ENCODE measurements around the gene OR4K14.
"Not testable (repeated sequence)": the region's sequence is repeated elsewhere in the genome, so short reads cannot be mapped to it uniquely, and the experiment has no call there.

The OR4K14 gene, protein sequence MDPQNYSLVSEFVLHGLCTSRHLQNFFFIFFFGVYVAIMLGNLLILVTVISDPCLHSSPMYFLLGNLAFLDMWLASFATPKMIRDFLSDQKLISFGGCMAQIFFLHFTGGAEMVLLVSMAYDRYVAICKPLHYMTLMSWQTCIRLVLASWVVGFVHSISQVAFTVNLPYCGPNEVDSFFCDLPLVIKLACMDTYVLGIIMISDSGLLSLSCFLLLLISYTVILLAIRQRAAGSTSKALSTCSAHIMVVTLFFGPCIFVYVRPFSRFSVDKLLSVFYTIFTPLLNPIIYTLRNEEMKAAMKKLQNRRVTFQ

GRCh38 chr14:20019257-20019865 lies at the start of gene OR4K14:
OR4K14 (minus strand) TSS chr14:20019307; CDS start chr14:20015193, 4,114 bp downstream.
- DNase-seq (ENCODE audit: low read depth in 2 of 2) = no peak

DNA sequence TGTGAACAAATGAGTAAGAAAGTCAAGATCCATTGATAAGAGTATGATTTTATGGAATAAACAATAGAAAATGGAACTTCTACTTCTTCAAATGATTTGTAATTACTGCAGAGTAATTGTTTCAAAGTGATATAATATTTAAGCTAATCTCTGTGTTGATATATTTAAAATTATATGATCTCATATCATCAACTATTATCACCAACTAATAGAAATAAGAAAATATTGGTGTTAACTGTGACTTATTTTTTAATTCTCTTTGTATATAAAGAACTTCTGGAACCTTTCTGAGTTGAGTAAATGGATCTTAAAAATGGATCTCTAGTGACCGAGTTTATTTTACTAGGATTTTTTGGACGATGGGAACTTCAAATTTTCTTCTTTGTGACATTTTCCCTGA lies 40.6 kb upstream of the OR4K14 start, which contains the start of gene OR4L1:
Gene OR4L1 (plus strand): TSS at position 301 of the 400 bp plus-strand sequence. CDS start 0 bp downstream, at position 301.
- DNase-seq (ENCODE audit: low read depth in 2 of 2) = no peak

GRCh38 chr14:20048202-20048601 lies 29.1 kb upstream of the OR4K14 start:
- no peak for DNase-seq (ENCODE audit: low read depth in 2 of 2)

GRCh38 chr14:20044243-20044642 lies 25.1 kb upstream of the OR4K14 start:
- DNase-seq (ENCODE audit: low read depth in 2 of 2) = no peak

DNA sequence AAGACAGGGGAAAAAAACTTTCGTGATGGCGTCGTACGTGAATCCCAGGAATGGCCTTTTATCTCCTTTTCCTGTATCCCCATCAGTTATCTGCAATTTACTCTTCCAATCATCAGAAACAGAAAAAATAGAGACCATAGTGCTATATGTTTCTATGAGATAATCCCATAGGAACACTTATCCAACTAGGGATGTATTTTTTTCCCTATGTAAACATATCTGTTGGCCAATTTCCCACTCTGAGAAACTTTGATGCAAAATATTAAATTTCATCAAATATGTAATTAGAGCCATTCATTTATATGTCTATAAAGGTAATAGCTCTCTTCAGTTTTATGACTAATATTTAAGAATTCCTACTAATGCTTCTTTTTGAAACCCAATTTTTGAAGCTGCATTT lies 16.8 kb upstream of the OR4K14 start, which contains the start of gene OR4K13:
Gene OR4K13 (minus strand): TSS at position 101 of the 400 bp plus-strand sequence. CDS start 1,280 bp downstream, outside the sequence.
- no peak for DNase-seq (ENCODE audit: low read depth in 2 of 2)

- no peak for DNase-seq (ENCODE audit: low read depth in 2 of 2)
These were observed 16.3 kb upstream of the OR4K14 start for GRCh38 chr14:20035449-20035848.

- no peak for DNase-seq (ENCODE audit: low read depth in 2 of 2)
These were observed 12.0 kb upstream of the OR4K14 start for GRCh38 chr14:20031058-20031457.

- DNase-seq (ENCODE audit: low read depth in 2 of 2) = no peak
These were observed 11.0 kb downstream of the OR4K14 start for GRCh38 chr14:20008156-20008555.

GRCh38 chr14:20002319-20002718 lies 16.8 kb downstream of the OR4K14 start:
- no peak for DNase-seq (ENCODE audit: low read depth in 2 of 2)

- no peak for DNase-seq (ENCODE audit: low read depth in 2 of 2)
These were observed 17.2 kb downstream of the OR4K14 start, which contains the start of gene OR4Q2 for GRCh38 chr14:20001863-20002262. OR4Q2 (plus strand) TSS chr14:20002163.

DNA sequence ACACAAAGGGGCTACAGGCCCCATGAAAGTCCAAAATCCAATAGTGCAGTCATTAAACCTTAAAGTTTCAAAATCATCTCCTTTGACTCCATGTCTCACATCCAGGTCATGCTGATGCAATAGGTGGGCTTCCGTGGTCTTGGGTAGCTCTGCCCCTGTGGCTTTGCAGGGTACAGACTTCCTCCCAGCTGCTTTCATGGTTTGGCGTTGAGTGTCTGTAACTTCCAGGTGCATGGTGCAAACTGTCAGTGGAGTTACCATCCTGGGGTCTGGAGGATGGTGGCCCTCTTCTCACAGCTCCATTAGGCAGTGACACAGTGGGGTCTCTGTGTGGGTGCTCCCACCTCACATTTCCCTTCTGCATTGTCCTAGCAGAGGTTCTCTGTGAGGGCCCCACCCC lies 25.7 kb downstream of the OR4K14 start:
- no peak for DNase-seq (ENCODE audit: low read depth in 2 of 2)

GRCh38 chr14:19975291-19975690 lies 43.8 kb downstream of the OR4K14 start, which contains the start of gene OR4K15:
OR4K15 (plus strand) TSS chr14:19975591; CDS start chr14:19975591, 0 bp downstream.
- no peak for DNase-seq (ENCODE audit: low read depth in 2 of 2)

DNA sequence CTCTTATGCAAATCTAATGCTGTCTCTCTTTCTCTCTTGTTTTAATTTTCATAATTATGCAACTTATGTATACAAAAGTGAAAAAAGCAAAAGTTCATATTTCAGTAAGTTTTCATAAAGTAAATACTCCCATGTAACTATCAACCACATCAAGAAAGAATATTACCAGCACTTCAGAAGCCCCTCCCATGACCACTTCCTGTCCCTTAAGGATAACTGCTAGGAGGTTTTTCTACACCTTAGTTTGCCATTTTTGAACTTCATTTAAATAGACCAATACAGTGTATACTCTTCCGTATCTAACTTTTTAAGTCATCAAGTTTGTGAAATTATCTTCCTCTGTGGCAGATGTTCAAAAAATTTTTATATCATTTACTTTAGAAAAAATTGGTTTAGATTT lies 44.3 kb downstream of the OR4K14 start:
- no peak for DNase-seq (ENCODE audit: low read depth in 2 of 2)

DNA sequence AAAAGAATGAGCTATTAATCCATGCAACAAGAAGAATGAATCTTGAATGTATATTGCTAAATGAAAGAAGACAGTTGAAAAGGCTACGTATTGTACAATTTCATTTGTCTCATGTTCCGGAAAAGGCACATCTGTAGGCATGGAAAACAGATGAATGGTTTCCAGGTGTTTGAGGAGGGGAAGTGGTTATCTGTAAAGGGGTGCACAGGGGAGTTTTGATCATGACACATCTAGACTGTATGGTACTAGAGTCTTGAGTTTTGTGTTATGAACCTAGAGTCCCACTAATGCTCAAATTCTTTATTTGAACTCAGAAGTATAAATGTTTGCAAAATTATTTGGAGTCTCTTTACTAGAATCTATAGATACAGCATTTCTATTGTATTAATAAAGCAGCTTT lies 49.4 kb downstream of the OR4K14 start:
- DNase-seq (ENCODE audit: low read depth in 2 of 2) = not testable (repeated sequence)
